LHCN-M2 (cell line): ENCODE results near the gene AMACR. TPM values are rescaled to one million over a fixed set of nuclear protein-coding genes. Genes with fewer than 3 reads are reported as not detected.

Experiments used
- total RNA-seq: library from RNA; depleted of rRNA; stranded (reverse); fragments of >200 nt; gene quantifications from 2 replicates; pipeline ENCODE4 v1.2.3, GENCODE V29; 2014; rRNA removed

Gene AMACR
- total RNA-seq, 1 experiment from 2014 or later: 18.3 TPM

Other genes starting within 250 kb of the AMACR start
- 8.2 and 11.6 TPM in 2 replicates for gene ADAMTS12, start 116.1 kb downstream of the AMACR start, total RNA-seq
- not detected in 2 replicates for gene RXFP3, start 71.7 kb downstream of the AMACR start, total RNA-seq
- gene SLC45A2, start 23.4 kb downstream of the AMACR start, total RNA-seq: 0.19 TPM in 1 of 2 replicates, not detected in the other
- 0.32 and 0.40 TPM in 2 replicates for gene C1QTNF3, start 35.2 kb upstream of the AMACR start, total RNA-seq